ENCODE results near the gene TCF4. TPM values are rescaled to one million over a fixed set of nuclear protein-coding genes. Genes with fewer than 3 reads are reported as not detected.
A peak's percentile ranks its signal among the peaks of the same experiment; 100 is the strongest.

TCF4 gene
- total RNA-seq, 1 donor from 2014 or later = 115 TPM

DNA sequence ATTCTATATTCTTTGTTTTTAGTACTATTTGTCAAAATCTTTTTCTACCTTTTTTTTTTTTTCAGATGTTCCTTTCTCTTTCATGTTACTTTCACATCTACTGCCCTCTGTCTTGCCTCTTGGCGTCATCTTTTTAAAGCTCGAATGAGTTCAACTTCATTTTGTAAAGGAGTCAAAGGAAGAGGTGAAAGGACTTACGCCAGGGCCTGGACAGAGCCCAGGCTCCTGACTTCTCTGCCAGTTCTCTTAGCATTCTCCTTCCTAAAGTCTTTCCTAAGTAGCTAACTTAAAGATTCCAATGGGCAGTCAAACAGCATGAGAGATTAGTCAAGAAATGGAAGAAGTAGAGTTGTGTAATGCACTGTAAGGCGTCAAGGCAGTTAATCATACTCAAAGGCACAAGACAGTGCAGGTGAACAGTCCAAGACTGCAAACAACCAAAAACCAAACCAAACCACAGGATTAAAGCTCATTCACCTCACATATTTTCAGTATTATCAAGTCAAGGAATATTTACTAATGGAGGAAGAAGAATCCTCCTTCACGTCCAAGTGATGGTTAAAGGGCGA, 301.7 kb downstream of the TCF4 start:
- H3K9ac ChIP-seq (ENCODE audit: low read length) = no peak overlapping the region
- H3K27ac ChIP-seq (ENCODE audit: low read depth, low read length) = no peak overlapping the region
- no peak for TF ChIP-seq EZH2 (IDR thresholded peaks at IDR 0.05; ENCODE audit: insufficient read depth, low read length)
- TF ChIP-seq, protein P1, sequence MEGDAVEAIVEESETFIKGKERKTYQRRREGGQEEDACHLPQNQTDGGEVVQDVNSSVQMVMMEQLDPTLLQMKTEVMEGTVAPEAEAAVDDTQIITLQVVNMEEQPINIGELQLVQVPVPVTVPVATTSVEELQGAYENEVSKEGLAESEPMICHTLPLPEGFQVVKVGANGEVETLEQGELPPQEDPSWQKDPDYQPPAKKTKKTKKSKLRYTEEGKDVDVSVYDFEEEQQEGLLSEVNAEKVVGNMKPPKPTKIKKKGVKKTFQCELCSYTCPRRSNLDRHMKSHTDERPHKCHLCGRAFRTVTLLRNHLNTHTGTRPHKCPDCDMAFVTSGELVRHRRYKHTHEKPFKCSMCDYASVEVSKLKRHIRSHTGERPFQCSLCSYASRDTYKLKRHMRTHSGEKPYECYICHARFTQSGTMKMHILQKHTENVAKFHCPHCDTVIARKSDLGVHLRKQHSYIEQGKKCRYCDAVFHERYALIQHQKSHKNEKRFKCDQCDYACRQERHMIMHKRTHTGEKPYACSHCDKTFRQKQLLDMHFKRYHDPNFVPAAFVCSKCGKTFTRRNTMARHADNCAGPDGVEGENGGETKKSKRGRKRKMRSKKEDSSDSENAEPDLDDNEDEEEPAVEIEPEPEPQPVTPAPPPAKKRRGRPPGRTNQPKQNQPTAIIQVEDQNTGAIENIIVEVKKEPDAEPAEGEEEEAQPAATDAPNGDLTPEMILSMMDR (IDR thresholded peaks at IDR 0.05; ENCODE audit: insufficient read depth, low read depth, low read length) = no peak
- H3K4me2 ChIP-seq (ENCODE audit: low read length) = no peak overlapping the region
- peak; percentile 80 for DNase-seq (ENCODE audit: low read depth)
- Mint-ChIP-seq H3K27me3 (ENCODE audit: low read depth, unreplicated experiment) (no peaks in the 10 kb centered on the region), H3K27ac (ENCODE audit: unreplicated experiment) (no peak overlapping the region), H3K36me3 (ENCODE audit: low read depth, unreplicated experiment) (peaks cover 2% of the 10 kb centered on the region), H3K4me1 (ENCODE audit: low read depth, unreplicated experiment) (peaks cover 27% of the 10 kb centered on the region), H3K9me3 (ENCODE audit: unreplicated experiment) (no peaks in the 10 kb centered on the region), H3K4me3 (ENCODE audit: unreplicated experiment) (no peak overlapping the region)
- H3K36me3 ChIP-seq (ENCODE audit: insufficient read depth, low read length) = no peaks in the 10 kb centered on the region
- H2AFZ ChIP-seq (ENCODE audit: low read depth, low read length) = no peak overlapping the region
- H4K20me1 ChIP-seq (ENCODE audit: insufficient read depth, low read length) = peaks cover 44% of the 10 kb centered on the region
- no peaks in the 10 kb centered on the region for H3K9me3 ChIP-seq (ENCODE audit: insufficient read depth, low read depth, low read length)
- no peak overlapping the region for H3K4me3 ChIP-seq (ENCODE audit: insufficient read depth, low read depth, low read length)
- H3K79me2 ChIP-seq (ENCODE audit: insufficient read depth, low read length) = peaks cover 52% of the 10 kb centered on the region
- H3K27me3 ChIP-seq (ENCODE audit: insufficient read depth, low read length) = no peaks in the 10 kb centered on the region
- FAIRE-seq = no peak
- peaks cover 4% of the 10 kb centered on the region for H3K4me1 ChIP-seq (ENCODE audit: insufficient read depth, low read length)

DNA sequence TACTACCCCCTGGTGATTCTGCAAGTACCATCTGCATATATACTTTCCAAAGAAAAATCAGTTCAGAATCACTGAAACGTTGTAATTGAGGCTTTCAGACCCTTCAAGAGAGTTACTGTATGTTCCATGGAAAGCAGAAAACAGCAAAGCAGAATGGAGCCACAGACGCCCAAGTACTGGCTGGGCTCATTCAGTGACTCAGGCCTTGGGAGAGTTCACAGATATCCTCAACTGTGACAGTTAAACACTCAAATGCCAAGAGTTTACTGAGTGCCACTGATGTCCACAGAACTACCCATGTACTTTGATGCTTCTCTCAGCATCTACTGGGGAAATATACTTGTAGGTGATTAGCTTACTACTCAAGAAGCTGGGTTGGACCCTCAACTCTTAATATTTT, 303.4 kb downstream of the TCF4 start:
- FAIRE-seq (peak; percentile 29), DNase-seq (ENCODE audit: low read depth) (no peak)

GRCh38 chr18:55283309-55283708, 304.7 kb downstream of the TCF4 start:
- peaks cover 63% of the 10 kb centered on the region for H3K79me2 ChIP-seq (ENCODE audit: insufficient read depth, low read length)
- H3K27ac ChIP-seq (ENCODE audit: low read depth, low read length) = no peak overlapping the region
- no peaks in the 10 kb centered on the region for H3K36me3 ChIP-seq (ENCODE audit: insufficient read depth, low read length)
- Mint-ChIP-seq H3K27ac (ENCODE audit: unreplicated experiment) (no peak overlapping the region), H3K4me3 (ENCODE audit: unreplicated experiment) (no peak overlapping the region), H3K36me3 (ENCODE audit: low read depth, unreplicated experiment) (peaks cover 6% of the 10 kb centered on the region), H3K4me1 (ENCODE audit: low read depth, unreplicated experiment) (peaks cover 13% of the 10 kb centered on the region), H3K9me3 (ENCODE audit: unreplicated experiment) (no peaks in the 10 kb centered on the region), H3K27me3 (ENCODE audit: low read depth, unreplicated experiment) (no peaks in the 10 kb centered on the region)
- H3K9ac ChIP-seq (ENCODE audit: low read length) = no peak overlapping the region
- no peaks in the 10 kb centered on the region for H3K27me3 ChIP-seq (ENCODE audit: insufficient read depth, low read length)
- no peaks in the 10 kb centered on the region for H3K4me1 ChIP-seq (ENCODE audit: insufficient read depth, low read length)
- FAIRE-seq = no peak
- H3K4me2 ChIP-seq (ENCODE audit: low read length) = no peak overlapping the region
- H3K4me3 ChIP-seq (ENCODE audit: insufficient read depth, low read depth, low read length) = no peak overlapping the region
- H3K9me3 ChIP-seq (ENCODE audit: insufficient read depth, low read depth, low read length) = no peaks in the 10 kb centered on the region
- TF ChIP-seq EZH2 (IDR thresholded peaks at IDR 0.05; ENCODE audit: insufficient read depth, low read length) = no peak
- TF ChIP-seq, protein P1 (IDR thresholded peaks at IDR 0.05; ENCODE audit: insufficient read depth, low read depth, low read length) = no peak
- peaks cover 26% of the 10 kb centered on the region for H4K20me1 ChIP-seq (ENCODE audit: insufficient read depth, low read length)
- DNase-seq (ENCODE audit: low read depth) = no peak
- H2AFZ ChIP-seq (ENCODE audit: low read depth, low read length) = no peak overlapping the region

More for the DNA sequence above, 303.4 kb downstream of the TCF4 start:
- Mint-ChIP-seq H3K4me3 (ENCODE audit: unreplicated experiment) (no peak overlapping the region), H3K27ac (ENCODE audit: unreplicated experiment) (no peak overlapping the region), H3K4me1 (ENCODE audit: low read depth, unreplicated experiment) (peaks cover 13% of the 10 kb centered on the region), H3K36me3 (ENCODE audit: low read depth, unreplicated experiment) (peaks cover 2% of the 10 kb centered on the region), H3K9me3 (ENCODE audit: unreplicated experiment) (no peaks in the 10 kb centered on the region), H3K27me3 (ENCODE audit: low read depth, unreplicated experiment) (no peaks in the 10 kb centered on the region)
- no peaks in the 10 kb centered on the region for H3K9me3 ChIP-seq (ENCODE audit: insufficient read depth, low read depth, low read length)
- H3K9ac ChIP-seq (ENCODE audit: low read length) = no peak overlapping the region
- H3K4me3 ChIP-seq (ENCODE audit: insufficient read depth, low read depth, low read length) = no peak overlapping the region
- peaks cover 32% of the 10 kb centered on the region for H4K20me1 ChIP-seq (ENCODE audit: insufficient read depth, low read length)
- no peaks in the 10 kb centered on the region for H3K36me3 ChIP-seq (ENCODE audit: insufficient read depth, low read length)
- H3K4me2 ChIP-seq (ENCODE audit: low read length) = no peak overlapping the region
- no peak overlapping the region for H3K27ac ChIP-seq (ENCODE audit: low read depth, low read length)
- peaks cover 65% of the 10 kb centered on the region for H3K79me2 ChIP-seq (ENCODE audit: insufficient read depth, low read length)
- TF ChIP-seq EZH2 (IDR thresholded peaks at IDR 0.05; ENCODE audit: insufficient read depth, low read length) = no peak
- TF ChIP-seq, protein P1 (IDR thresholded peaks at IDR 0.05; ENCODE audit: insufficient read depth, low read depth, low read length) = no peak
- no peaks in the 10 kb centered on the region for H3K4me1 ChIP-seq (ENCODE audit: insufficient read depth, low read length)
- no peaks in the 10 kb centered on the region for H3K27me3 ChIP-seq (ENCODE audit: insufficient read depth, low read length)
- no peak overlapping the region for H2AFZ ChIP-seq (ENCODE audit: low read depth, low read length)
